Activated CD8-positive, alpha-beta memory T cell treated with anti-CD3 and anti-CD28 coated beads for 24 hours (primary cell): ENCODE results near the gene SNED1.

ENCODE experiments used
- DNase-seq: peaks from one replicate; pipeline ENCODE4 v3.0.0-alpha.2; 2020

SNED1 gene

GRCh38 chr2:241110607-241111439, 112.4 kb downstream of the SNED1 start:
- peak; percentile 69 for DNase-seq

- DNase-seq = peak; percentile 71
These were observed 113.0 kb downstream of the SNED1 start for GRCh38 chr2:241111440-241111805.

GRCh38 chr2:241112046-241112445, 113.6 kb downstream of the SNED1 start:
- no peak for DNase-seq

- DNase-seq = peak; percentile 76
These were observed 114.2 kb downstream of the SNED1 start for GRCh38 chr2:241112592-241112991.

- no peak for DNase-seq
These were observed 116.4 kb downstream of the SNED1 start for GRCh38 chr2:241114836-241115235.

- DNase-seq = no peak
These were observed 116.9 kb downstream of the SNED1 start for GRCh38 chr2:241115361-241115760.

- DNase-seq = no peak
These were observed 118.5 kb downstream of the SNED1 start for GRCh38 chr2:241116606-241117560.

- no peak for DNase-seq
These were observed 120.5 kb downstream of the SNED1 start for GRCh38 chr2:241118737-241119505.

- no peak for DNase-seq
These were observed 122.0 kb downstream of the SNED1 start for GRCh38 chr2:241120440-241120839.

GRCh38 chr2:241121008-241121407, 122.6 kb downstream of the SNED1 start:
- DNase-seq = no peak

- no peak for DNase-seq
These were observed 124.1 kb downstream of the SNED1 start for GRCh38 chr2:241122376-241123002.

GRCh38 chr2:241123816-241124536, 125.6 kb downstream of the SNED1 start:
- no peak for DNase-seq

GRCh38 chr2:241125626-241126025, 127.2 kb downstream of the SNED1 start:
- no peak for DNase-seq

- DNase-seq = no peak
These were observed 127.8 kb downstream of the SNED1 start for GRCh38 chr2:241126201-241126611.

GRCh38 chr2:241126771-241127202, 128.4 kb downstream of the SNED1 start:
- no peak for DNase-seq

GRCh38 chr2:241128266-241128665, 129.8 kb downstream of the SNED1 start:
- no peak for DNase-seq

- DNase-seq = no peak
These were observed 130.9 kb downstream of the SNED1 start for GRCh38 chr2:241129086-241129871.

- no peak for DNase-seq
These were observed 131.9 kb downstream of the SNED1 start for GRCh38 chr2:241130316-241130715.

- no peak for DNase-seq
These were observed 133.1 kb downstream of the SNED1 start for GRCh38 chr2:241131531-241131930.

- no peak for DNase-seq
These were observed 134.4 kb downstream of the SNED1 start for GRCh38 chr2:241132538-241133435.
